GM10266 (cell line): ENCODE results near the gene AGAP1.

ENCODE experiments used
- DNase-seq: peaks from one replicate; pipeline ENCODE4 v3.0.0; 2012; ENCODE audit errors: extremely low spot score
- CTCF ChIP-seq: IDR thresholded peaks from 2 replicates; pipeline ENCODE4 v1.5.1; 2012; ENCODE audit warnings: mild to moderate bottlenecking, low read depth; ENCODE audit not compliant: control insufficient read depth, insufficient read depth; ENCODE audit errors: missing control alignments

Gene AGAP1

GRCh38 chr2:235486729-235487128, 7.1 kb upstream of the AGAP1 start:
- no peak for DNase-seq
- no peak for TF ChIP-seq CTCF

GRCh38 chr2:235489897-235490296, 3.9 kb upstream of the AGAP1 start:
- no peak for DNase-seq
- no peak for TF ChIP-seq CTCF

GRCh38 chr2:235492850-235493344, 946 bp upstream of the AGAP1 start:
- no peak for TF ChIP-seq CTCF
- no peak for DNase-seq

- no peak for DNase-seq
- TF ChIP-seq CTCF, result no peak
Measured at GRCh38 chr2:235493402-235493774, 455 bp upstream of the AGAP1 start.

- DNase-seq, result no peak
- no peak for TF ChIP-seq CTCF
Measured at GRCh38 chr2:235494716-235495372, 1.0 kb downstream of the AGAP1 start.

GRCh38 chr2:235495373-235496238, 1.8 kb downstream of the AGAP1 start:
- TF ChIP-seq CTCF, result no peak
- DNase-seq, result no peak

GRCh38 chr2:235496239-235496621, 2.4 kb downstream of the AGAP1 start:
- DNase-seq, result no peak
- TF ChIP-seq CTCF, result no peak
